RWPE1 (cell line): Measurements from ENCODE around the gene LZTS3.

Experiments used
- CTCF ChIA-PET: fragments of 350-600 bp; sonication (Branson Sonifier 250); formaldehyde crosslinking; extraction: SDS; loops from one replicate; lab custom pipeline; 2021; lab: Yijun Ruan, JAX
- POLR2A ChIA-PET: fragments of 400-600 bp; formaldehyde crosslinking; extraction: SDS; loops from one replicate; lab custom pipeline; 2020; ENCODE audit warnings: antibody characterized with exemption; ENCODE audit not compliant: low non-redundant PET; lab: Yijun Ruan, JAX
- DNase-seq: peaks from one replicate; pipeline ENCODE4 v3.0.0; 2012; ENCODE audit warnings: low spot score
- H3K27ac ChIP-seq: fragments of 450-650 bp; 2 replicates; pipeline ENCODE4 v1.5.1; 2017
- CTCF ChIP-seq: fragments of 450-650 bp; conservative IDR thresholded peaks from 2 replicates; pipeline ENCODE4 v1.5.1; 2017; ENCODE audit warnings: low read depth, mild to moderate bottlenecking

LZTS3 gene

GRCh38 chr20:3174442-3175261, 1.3 kb upstream of the LZTS3 start:
- no peak for DNase-seq
- ChIA-PET CTCF (no interaction called here), POLR2A (no interaction called here)
- peak overlapping the region; percentile 40 for H3K27ac ChIP-seq
- TF ChIP-seq CTCF = no peak

- TF ChIP-seq CTCF = no peak; the same call in 1 of the 2 replicates
- peak; percentile 94 for DNase-seq
- CTCF ChIA-PET = no interaction called here
- POLR2A ChIA-PET = no interaction called here
- H3K27ac ChIP-seq = peak overlapping the region; percentile 40
Observed at GRCh38 chr20:3173610-3174441, 477 bp upstream of the LZTS3 start.

- POLR2A ChIA-PET = no interaction called here
- H3K27ac ChIP-seq = no peak overlapping the region
- no peak for TF ChIP-seq CTCF
- CTCF ChIA-PET = interaction anchor here (0.6 to 1.1 kb wide), 2 partner anchors 12 to 391 kb away, joined by 3 to 8 read pairs; no protein-coding TSS in a partner anchor
- no peak for DNase-seq
Observed at GRCh38 chr20:3172126-3172932, 1.0 kb downstream of the LZTS3 start.

- no peak for DNase-seq
- TF ChIP-seq CTCF = no peak
- no peak overlapping the region for H3K27ac ChIP-seq
- ChIA-PET CTCF (interaction anchor here (1.1 kb wide), 1 partner anchor 11 kb away, joined by 8 read pairs; no protein-coding TSS in a partner anchor), POLR2A (no interaction called here)
Observed at GRCh38 chr20:3171391-3172125, 1.8 kb downstream of the LZTS3 start.

GRCh38 chr20:3168829-3169590, 4.3 kb downstream of the LZTS3 start:
- no peak overlapping the region for H3K27ac ChIP-seq
- no peak for TF ChIP-seq CTCF
- DNase-seq = no peak
- ChIA-PET POLR2A (no interaction called here), CTCF (no interaction called here)
